Ecto neural progenitor cell (in vitro differentiated cells): Measurements from ENCODE around the gene TGFBR3.
"Not testable (repeated sequence)": the region's sequence is repeated elsewhere in the genome, so short reads cannot be mapped to it uniquely, and the experiment has no call there.

Experiments
- DNase-seq: peaks from one replicate; pipeline ENCODE4 v3.0.0-alpha.2; 2018; ENCODE audit warnings: low spot score

Gene TGFBR3

DNA sequence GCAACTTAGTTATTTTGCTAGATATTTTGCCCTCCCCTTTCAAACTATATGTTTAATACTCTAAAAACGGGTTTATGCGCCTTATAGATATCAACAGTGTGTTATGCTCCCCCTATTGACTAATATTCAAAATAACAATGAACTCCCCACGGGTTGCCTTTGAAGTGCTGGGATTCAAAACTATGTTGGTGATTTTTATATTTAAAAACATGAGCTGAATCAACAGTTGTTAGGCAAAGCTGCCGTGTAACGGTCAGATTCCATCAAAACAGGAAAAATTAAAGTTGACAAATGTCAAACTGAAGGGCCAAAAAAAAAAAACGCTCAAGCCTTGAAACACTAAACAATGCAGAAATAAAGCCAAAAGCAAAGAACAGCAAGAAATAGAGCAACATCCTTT, 2.5 kb downstream of the TGFBR3 start:
- DNase-seq, result no peak

DNA sequence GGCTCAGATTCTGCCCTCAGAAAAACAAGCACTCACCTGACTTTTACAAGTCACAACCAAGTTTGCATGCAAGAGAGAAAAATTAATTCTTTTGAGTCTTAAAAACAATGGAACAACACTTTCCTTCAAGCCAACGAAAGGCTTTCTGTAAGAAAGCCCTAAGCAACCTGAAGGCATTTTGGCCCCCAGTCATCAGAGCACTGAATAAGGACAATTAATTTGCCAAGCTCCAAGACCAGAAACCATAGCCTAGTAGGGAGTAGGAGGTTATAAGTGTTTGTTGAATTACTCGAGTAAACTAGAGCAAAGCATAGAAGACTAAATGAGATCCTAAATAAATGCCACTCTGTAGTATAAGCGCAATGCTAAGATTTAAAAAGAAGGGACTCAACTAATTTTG, 4.7 kb downstream of the TGFBR3 start:
- DNase-seq, result no peak

GRCh38 chr1:91879733-91880132, 6.2 kb downstream of the TGFBR3 start:
- DNase-seq, result no peak

GRCh38 chr1:91877574-91878208, 8.3 kb downstream of the TGFBR3 start:
- DNase-seq, result no peak

DNA sequence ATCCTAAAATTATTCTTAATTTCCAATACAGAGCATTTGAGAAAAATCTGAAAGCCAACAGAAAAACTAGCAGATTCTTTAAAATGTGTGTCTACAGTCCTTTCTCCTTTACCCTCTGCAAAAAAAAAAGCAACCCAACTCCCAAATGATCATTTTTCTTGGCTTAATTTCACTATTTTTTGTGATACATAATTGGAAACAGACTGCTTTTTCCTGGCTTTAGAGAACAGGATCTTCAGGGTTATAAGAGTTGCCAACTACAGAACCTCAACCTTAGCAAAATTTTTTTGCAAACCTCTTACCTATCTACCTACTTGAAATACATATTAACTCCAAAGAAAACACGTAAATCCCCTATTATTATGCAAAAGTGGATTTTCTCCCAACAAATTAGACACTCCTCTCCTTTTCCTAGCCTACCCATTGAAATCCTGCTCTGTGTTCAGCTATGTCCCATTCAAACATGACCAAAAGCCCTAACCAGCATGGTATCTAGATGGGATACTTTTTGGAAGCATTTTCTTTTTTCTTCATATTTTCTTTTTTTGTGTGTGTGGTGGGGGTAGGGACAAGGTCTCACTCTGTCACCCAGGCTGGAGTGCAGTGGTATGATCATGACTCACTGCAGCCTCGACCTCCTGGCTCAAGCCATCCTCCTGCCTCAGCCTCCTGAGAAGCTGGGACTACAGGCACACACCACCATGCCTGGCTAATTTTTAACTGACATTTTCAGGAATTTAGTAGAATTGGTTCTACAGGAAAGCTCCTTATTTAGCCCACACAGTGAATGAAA, 9.0 kb downstream of the TGFBR3 start:
- no peak for DNase-seq

DNA sequence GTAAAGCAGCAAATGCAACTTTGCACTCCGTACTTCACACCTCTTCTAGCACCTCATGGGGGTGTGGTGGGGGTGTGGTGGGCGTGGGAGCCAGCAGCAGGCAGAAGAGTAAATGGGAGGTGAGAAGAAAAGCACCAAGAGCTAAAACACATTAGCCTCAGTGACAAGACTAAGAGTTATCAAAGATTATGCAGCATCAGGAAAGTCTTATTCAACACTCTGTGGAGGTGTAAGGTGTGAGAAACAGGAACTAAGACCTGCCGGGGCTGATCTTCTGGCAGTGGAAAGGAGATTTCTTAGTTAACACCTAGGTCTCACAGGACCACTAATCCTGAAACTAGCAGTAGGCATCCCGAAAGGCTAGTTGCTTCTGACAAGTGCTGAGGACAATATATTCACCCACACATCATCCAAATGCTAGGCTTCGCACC, 9.9 kb downstream of the TGFBR3 start:
- DNase-seq, result no peak

- DNase-seq, result no peak
These were observed 11.8 kb downstream of the TGFBR3 start for GRCh38 chr1:91874167-91874566.

GRCh38 chr1:91872559-91873081, 13.3 kb downstream of the TGFBR3 start:
- no peak for DNase-seq

DNA sequence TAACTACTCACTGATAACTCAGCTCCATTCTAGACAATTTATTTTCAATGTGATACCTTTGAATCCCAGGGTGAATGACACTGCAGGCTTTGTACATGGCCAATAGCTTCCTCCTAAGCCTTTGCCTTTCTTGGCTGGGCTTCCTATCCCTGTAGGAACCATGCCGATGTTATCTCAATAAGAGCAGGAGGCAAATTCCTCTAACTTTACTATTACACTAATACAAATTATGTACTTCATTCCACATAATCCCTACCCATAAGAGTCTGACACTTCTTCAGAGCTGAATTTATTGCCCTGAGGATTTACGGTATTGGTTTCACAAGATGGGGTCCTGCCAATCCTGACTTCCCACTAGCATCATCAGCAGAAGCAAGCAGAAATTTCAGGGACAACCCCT, 14.0 kb downstream of the TGFBR3 start:
- no peak for DNase-seq

GRCh38 chr1:91870322-91870721, 15.6 kb downstream of the TGFBR3 start:
- DNase-seq, result no peak

- no peak for DNase-seq
These were observed 19.5 kb downstream of the TGFBR3 start for GRCh38 chr1:91866425-91866824.

- DNase-seq, result no peak
These were observed 21.8 kb downstream of the TGFBR3 start for GRCh38 chr1:91864017-91864700.

GRCh38 chr1:91863498-91863897, 22.5 kb downstream of the TGFBR3 start:
- DNase-seq, result no peak

- DNase-seq, result no peak
These were observed 23.8 kb downstream of the TGFBR3 start for GRCh38 chr1:91862120-91862519.

- DNase-seq, result no peak
These were observed 28.3 kb downstream of the TGFBR3 start for GRCh38 chr1:91857557-91858239.

DNA sequence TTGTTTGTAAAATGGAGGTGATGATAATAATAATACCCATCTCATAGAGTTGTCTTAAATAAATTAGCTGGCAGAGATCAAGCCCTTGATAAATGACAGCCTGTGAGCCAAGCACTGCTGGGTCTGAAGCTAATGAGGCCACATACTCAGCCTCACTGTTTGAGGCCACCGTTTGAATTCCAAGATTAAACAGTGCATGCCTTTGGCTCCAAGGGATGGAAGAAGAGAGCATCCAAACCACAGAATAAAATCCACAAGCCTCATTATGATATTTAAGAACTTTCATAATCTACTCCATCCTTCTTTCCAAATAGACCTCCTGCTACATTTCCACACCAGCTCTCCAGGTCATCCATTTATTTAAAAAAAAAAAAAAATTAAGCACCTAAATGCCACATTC, 29.0 kb downstream of the TGFBR3 start:
- no peak for DNase-seq

DNA sequence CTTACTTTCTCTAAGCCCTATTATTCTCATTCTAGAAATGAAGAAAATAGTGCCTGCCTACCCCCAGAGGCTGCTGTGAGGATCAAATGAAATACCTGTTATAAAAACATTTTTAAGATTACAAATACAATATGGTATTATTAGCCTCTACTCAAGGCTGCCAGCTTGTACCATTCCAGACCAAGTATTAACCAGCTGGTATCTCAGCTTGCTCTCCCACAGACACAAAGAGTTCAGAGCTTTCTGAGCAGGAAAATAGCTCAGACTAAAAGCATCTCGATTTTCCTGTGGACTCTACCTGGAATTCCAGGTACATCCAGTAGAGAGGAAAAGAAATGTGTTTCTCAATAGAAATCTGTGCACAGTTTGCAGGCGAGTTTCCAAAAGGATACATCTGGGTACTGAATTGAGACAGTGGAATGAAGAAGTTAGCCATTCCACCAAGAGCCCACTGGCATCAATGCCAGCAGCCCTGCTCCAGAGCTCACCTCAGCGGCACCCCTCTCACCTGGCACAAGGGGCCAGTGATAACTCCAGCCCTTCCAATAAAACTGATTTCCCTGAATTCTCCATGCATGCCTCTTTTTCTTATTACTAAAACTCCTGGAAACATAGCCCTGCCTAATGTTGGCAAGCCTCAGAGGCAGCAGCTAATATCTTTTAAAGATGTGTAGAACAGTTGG, 31.0 kb downstream of the TGFBR3 start:
- no peak for DNase-seq

DNA sequence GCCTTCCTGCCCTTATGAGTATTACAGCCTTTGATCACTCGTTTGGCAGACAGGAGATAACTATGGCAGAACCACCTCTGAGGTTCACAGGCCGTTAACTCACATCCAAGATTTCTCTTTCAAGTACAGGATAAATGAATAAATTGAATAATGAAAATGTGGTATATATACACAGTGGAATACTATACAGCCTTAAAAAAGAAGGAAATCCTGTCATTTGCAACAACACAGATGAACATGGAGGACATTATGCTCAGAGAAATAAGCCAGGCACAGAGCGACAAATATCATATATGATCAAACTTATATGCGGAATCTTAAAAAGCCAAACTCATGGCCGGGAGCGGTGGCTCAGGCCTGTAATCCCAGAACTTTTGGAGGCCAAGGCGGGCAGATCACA, 32.6 kb downstream of the TGFBR3 start:
- no peak for DNase-seq

- DNase-seq, result not testable (repeated sequence)
These were observed 33.9 kb downstream of the TGFBR3 start for GRCh38 chr1:91852011-91852410.

- DNase-seq, result no peak
These were observed 34.6 kb downstream of the TGFBR3 start for GRCh38 chr1:91851130-91852010.

GRCh38 chr1:91850708-91851107, 35.2 kb downstream of the TGFBR3 start:
- DNase-seq, result no peak
